Measurements from ENCODE around the gene FAM185A.

The FAM185A gene

DNA sequence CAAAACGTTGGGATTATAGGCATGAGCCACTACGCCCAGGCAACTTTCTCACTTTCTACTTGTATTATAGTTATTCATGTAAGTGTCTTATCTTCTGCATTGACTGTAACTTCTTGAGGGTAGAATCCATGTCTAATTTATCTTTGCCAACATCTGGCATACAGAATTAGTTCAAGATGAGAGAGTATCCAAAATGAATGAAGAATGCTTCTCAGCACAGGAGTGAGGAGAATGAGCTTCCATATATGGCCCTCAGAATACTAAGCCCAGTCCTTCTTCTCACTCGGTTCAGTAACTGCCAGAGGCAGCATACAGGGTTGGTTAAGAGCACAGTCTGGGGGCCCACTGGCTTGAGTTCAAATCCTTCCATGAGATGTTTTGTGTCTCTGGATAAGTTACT is 89.0 kb downstream of the FAM185A start:
- TF ChIP-seq EP300 (IDR thresholded peaks at IDR 0.05; ENCODE audit: borderline replicate concordance) (no peak), FOXM1 (IDR thresholded peaks at IDR 0.05; ENCODE audit: borderline replicate concordance, low read depth) (no peak), CREB1 (IDR thresholded peaks at IDR 0.05; ENCODE audit: low read depth) (no peak), TCF12 (IDR thresholded peaks at IDR 0.05; ENCODE audit: low read depth) (no peak), ZBTB7A (IDR thresholded peaks at IDR 0.05; ENCODE audit: low read depth) (no peak), YY1 (IDR thresholded peaks at IDR 0.05; ENCODE audit: low read depth) (no peak), EGR1 (IDR thresholded peaks at IDR 0.05) (no peak), CEBPB (IDR thresholded peaks at IDR 0.05) (no peak), RAD21 (IDR thresholded peaks at IDR 0.05; ENCODE audit: low read depth) (no peak), TEAD4 (IDR thresholded peaks at IDR 0.05) (no peak), NFIC (IDR thresholded peaks at IDR 0.05) (no peak)
- TF ChIP-seq, protein P1, sequence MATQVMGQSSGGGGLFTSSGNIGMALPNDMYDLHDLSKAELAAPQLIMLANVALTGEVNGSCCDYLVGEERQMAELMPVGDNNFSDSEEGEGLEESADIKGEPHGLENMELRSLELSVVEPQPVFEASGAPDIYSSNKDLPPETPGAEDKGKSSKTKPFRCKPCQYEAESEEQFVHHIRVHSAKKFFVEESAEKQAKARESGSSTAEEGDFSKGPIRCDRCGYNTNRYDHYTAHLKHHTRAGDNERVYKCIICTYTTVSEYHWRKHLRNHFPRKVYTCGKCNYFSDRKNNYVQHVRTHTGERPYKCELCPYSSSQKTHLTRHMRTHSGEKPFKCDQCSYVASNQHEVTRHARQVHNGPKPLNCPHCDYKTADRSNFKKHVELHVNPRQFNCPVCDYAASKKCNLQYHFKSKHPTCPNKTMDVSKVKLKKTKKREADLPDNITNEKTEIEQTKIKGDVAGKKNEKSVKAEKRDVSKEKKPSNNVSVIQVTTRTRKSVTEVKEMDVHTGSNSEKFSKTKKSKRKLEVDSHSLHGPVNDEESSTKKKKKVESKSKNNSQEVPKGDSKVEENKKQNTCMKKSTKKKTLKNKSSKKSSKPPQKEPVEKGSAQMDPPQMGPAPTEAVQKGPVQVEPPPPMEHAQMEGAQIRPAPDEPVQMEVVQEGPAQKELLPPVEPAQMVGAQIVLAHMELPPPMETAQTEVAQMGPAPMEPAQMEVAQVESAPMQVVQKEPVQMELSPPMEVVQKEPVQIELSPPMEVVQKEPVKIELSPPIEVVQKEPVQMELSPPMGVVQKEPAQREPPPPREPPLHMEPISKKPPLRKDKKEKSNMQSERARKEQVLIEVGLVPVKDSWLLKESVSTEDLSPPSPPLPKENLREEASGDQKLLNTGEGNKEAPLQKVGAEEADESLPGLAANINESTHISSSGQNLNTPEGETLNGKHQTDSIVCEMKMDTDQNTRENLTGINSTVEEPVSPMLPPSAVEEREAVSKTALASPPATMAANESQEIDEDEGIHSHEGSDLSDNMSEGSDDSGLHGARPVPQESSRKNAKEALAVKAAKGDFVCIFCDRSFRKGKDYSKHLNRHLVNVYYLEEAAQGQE (IDR thresholded peaks at IDR 0.05; ENCODE audit: low read depth), result no peak
- TF ChIP-seq, protein P2, sequence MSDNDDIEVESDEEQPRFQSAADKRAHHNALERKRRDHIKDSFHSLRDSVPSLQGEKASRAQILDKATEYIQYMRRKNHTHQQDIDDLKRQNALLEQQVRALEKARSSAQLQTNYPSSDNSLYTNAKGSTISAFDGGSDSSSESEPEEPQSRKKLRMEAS (IDR thresholded peaks at IDR 0.05), result no peak
- TF ChIP-seq, protein P3, sequence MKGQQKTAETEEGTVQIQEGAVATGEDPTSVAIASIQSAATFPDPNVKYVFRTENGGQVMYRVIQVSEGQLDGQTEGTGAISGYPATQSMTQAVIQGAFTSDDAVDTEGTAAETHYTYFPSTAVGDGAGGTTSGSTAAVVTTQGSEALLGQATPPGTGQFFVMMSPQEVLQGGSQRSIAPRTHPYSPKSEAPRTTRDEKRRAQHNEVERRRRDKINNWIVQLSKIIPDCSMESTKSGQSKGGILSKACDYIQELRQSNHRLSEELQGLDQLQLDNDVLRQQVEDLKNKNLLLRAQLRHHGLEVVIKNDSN (IDR thresholded peaks at IDR 0.05), result no peak

DNA sequence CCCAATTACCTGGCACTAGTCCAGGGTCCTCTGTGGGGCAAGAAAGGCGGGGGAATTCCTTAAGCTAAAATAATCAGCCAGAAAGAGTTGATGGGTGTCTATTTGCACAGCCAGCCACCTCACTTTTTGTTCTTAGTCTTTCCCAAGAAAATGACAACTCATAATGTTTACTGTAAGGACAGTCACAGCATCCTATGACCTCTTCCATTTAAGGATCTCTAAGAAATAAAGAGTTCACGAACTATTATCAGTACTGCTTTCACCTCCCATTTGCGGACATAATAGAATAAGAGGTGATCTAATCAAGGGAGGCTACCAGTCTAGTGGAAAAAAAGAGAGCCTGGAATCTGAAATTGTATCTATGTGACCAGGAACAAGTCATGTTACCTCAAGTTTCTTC is 91.6 kb downstream of the FAM185A start:
- TF ChIP-seq, protein P2 (IDR thresholded peaks at IDR 0.05), result no peak
- TF ChIP-seq CREB1 (IDR thresholded peaks at IDR 0.05; ENCODE audit: low read depth), result no peak
- no peak for TF ChIP-seq YY1 (IDR thresholded peaks at IDR 0.05; ENCODE audit: low read depth)
- TF ChIP-seq TAF1 (IDR thresholded peaks at IDR 0.05; ENCODE audit: low read depth), result no peak
- no peak for TF ChIP-seq CEBPB (IDR thresholded peaks at IDR 0.05)
- TF ChIP-seq FOXM1 (IDR thresholded peaks at IDR 0.05; ENCODE audit: borderline replicate concordance, low read depth), result no peak

DNA sequence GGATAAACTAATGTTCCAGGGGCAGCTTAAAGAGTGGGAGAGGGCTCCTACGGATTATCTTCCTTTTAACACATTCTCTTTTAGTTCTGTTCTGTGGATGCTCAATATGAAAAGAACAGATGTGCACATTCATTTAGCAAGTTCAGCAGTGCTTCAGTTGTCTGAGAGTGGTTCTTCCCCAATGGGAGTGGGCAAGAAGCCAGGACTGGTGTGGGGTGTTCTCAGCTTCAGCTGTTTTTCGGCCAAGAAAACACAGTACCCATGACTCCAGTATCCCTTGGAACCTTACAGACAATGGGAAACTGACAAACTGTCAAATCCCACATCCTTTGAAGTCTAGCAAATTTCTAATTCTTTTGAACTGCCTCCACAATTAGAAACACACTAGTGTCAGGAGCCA is 92.5 kb downstream of the FAM185A start:
- TF ChIP-seq NFIC (IDR thresholded peaks at IDR 0.05) (no peak), EP300 (IDR thresholded peaks at IDR 0.05; ENCODE audit: borderline replicate concordance) (no peak), EGR1 (IDR thresholded peaks at IDR 0.05) (no peak), FOXM1 (IDR thresholded peaks at IDR 0.05; ENCODE audit: borderline replicate concordance, low read depth) (no peak), CREB1 (IDR thresholded peaks at IDR 0.05; ENCODE audit: low read depth) (no peak), YY1 (IDR thresholded peaks at IDR 0.05; ENCODE audit: low read depth) (no peak), TAF1 (IDR thresholded peaks at IDR 0.05; ENCODE audit: low read depth) (no peak), CEBPB (IDR thresholded peaks at IDR 0.05) (no peak), ZBTB7A (IDR thresholded peaks at IDR 0.05; ENCODE audit: low read depth) (no peak)
- TF ChIP-seq, protein P1 (IDR thresholded peaks at IDR 0.05; ENCODE audit: low read depth), result no peak
- TF ChIP-seq, protein P2 (IDR thresholded peaks at IDR 0.05), result no peak

DNA sequence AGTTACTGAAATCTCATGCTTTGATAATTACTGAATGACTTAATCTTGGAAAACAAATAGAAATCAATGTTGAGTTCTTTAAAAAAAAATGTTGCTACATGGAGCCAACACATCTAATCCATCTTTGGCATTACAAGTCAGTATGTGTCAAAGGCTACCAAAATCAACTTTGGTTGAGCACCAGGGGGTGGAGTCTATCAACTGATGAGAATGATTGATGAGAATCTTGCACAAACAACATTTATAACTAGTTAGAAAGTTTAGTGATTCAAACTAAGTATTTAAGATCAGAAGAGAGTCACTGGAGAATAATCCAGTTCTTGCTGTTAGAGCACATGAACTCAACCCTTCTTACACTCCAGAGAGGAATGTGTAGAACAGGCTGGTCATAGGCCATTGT is 93.5 kb downstream of the FAM185A start:
- TF ChIP-seq EGR1 (IDR thresholded peaks at IDR 0.05) (no peak), NFIC (IDR thresholded peaks at IDR 0.05) (no peak), EP300 (IDR thresholded peaks at IDR 0.05; ENCODE audit: borderline replicate concordance) (no peak), TAF1 (IDR thresholded peaks at IDR 0.05; ENCODE audit: low read depth) (no peak)

DNA sequence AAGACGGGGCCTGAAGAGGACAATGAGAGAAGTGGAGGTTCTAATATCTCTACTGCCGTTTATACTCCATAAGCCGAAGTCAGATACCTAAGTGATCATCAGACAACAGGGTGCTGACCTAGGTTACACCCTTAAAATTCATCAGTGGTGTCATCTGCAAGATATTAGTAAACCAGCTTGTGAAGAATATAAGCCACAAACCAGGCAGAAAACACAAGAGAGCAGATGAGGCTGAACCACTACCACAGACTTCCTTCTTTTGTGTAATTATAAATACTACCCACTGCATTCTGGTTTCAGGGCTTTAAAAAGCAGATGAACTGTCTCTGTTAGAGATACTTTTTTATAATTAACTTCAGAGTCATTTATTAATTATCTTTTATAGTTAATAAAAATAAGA is 95.1 kb downstream of the FAM185A start:
- TF ChIP-seq TEAD4 (IDR thresholded peaks at IDR 0.05) (no peak), RAD21 (IDR thresholded peaks at IDR 0.05; ENCODE audit: low read depth) (no peak), CEBPB (IDR thresholded peaks at IDR 0.05) (no peak), FOXM1 (IDR thresholded peaks at IDR 0.05; ENCODE audit: borderline replicate concordance, low read depth) (no peak), TAF1 (IDR thresholded peaks at IDR 0.05; ENCODE audit: low read depth) (no peak), NFIC (IDR thresholded peaks at IDR 0.05) (no peak), EGR1 (IDR thresholded peaks at IDR 0.05) (no peak), YY1 (IDR thresholded peaks at IDR 0.05; ENCODE audit: low read depth) (no peak), EP300 (IDR thresholded peaks at IDR 0.05; ENCODE audit: borderline replicate concordance) (no peak), TCF12 (IDR thresholded peaks at IDR 0.05; ENCODE audit: low read depth) (no peak), ZBTB7A (IDR thresholded peaks at IDR 0.05; ENCODE audit: low read depth) (no peak), CREB1 (IDR thresholded peaks at IDR 0.05; ENCODE audit: low read depth) (no peak)
- TF ChIP-seq, protein P3 (IDR thresholded peaks at IDR 0.05), result no peak
- TF ChIP-seq, protein P1 (IDR thresholded peaks at IDR 0.05; ENCODE audit: low read depth), result no peak
- TF ChIP-seq, protein P2 (IDR thresholded peaks at IDR 0.05), result no peak
